H1 (cell line): ENCODE data around the gene PTH1R. TPM values are rescaled to one million over a fixed set of nuclear protein-coding genes. Genes with fewer than 3 reads are reported as not detected.

Experiments used
- GABPA ChIP-seq: IDR thresholded peaks from 2 replicates; pipeline ENCODE4 v1.6.1; 2011; ENCODE audit warnings: mild to moderate bottlenecking, low read length, moderate library complexity, borderline replicate concordance; ENCODE audit not compliant: insufficient read depth
- NRF1 ChIP-seq: IDR thresholded peaks from 2 replicates; pipeline ENCODE4 v1.6.1; 2011; ENCODE audit warnings: mild to moderate bottlenecking, low read depth, low read length, improper control_type of control experiment
- SP4 ChIP-seq: IDR thresholded peaks from 2 replicates; pipeline ENCODE4 v1.6.1; 2012; ENCODE audit warnings: low read length, inconsistent platforms
- TBP ChIP-seq: IDR thresholded peaks from 2 replicates; pipeline ENCODE4 v1.6.1; 2011; ENCODE audit warnings: low read depth, low read length, improper control_type of control experiment
- YY1 ChIP-seq: IDR thresholded peaks from 2 replicates; pipeline ENCODE4 v1.6.1; 2011; ENCODE audit warnings: low read depth, mild to moderate bottlenecking, low read length
- polyA plus RNA-seq, 7 experiments: library from polyadenylated mRNA; depleted of rRNA in 3 of 7; stranded (reverse) in 5 of 7; unstranded in 2 of 7; fragments of >200 nt in 5 of 7; fragments of 200-250 nt in 2 of 7; gene quantifications; 1 replicate in 5 of 7; 2 replicates in 1 of 7; 4 replicates in 1 of 7; pipeline versions ENCODE4 v1.2.1 to v1.2.3, GENCODE V29; 2011 to 2013; ENCODE audit warnings: missing spikeins in 2 of 7, mixed read lengths in 2 of 7
- total RNA-seq: library from RNA; stranded (reverse); fragmentation: NEBNext Ultra II Directional; extraction: Animal tissue kit (Norgen Biotek cat#: 25700); gene quantifications from 2 replicates; pipeline ENCODE4 v1.2.1, GENCODE V29; 2021

The PTH1R gene
- total and polyA plus RNA-seq, 2 of the 8 experiments (the other 6 are each of a cell fraction or from before 2014, with no cell fraction given), result 0.57 to 1.5 TPM

DNA sequence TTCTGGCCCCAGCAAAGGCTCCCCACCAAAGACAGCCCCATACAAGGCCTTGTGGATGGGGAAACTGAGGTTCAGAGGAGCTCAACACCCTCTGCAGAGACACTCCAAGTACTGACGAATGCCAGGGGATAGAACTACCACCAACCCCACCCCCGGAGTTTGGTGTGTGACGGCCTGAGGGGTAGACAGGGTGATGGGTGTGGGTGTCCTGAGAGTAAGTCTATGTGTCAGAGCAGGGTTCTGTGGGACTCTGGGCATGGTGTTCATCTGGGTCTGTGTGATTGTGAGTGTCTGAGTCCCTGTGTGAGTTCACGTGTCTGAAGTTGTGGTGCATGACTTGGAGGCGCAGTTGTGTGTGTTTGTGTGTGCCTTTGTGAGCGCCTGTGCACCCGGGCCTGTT lies 7.4 kb downstream of the PTH1R start (continued):
- TF ChIP-seq SP4 (no peak), GABPA (no peak), TBP (no peak), YY1 (no peak), NRF1 (no peak)
- TF ChIP-seq, all 59 proteins: peak for 0
